K562 (cell line): ENCODE data around the gene KCTD6. TPM values are rescaled to one million over a fixed set of nuclear protein-coding genes. Genes with fewer than 3 reads are reported as not detected.
A peak's percentile ranks its signal among the peaks of the same experiment; 100 is the strongest.

ENCODE experiments used
- ATAC-seq: fragments of 200-7000 bp; cut with Tn5 transposase; 3 replicates; pipeline ENCODE4 v1.9.1; 2020; ENCODE audit warnings: moderate library complexity
- BruUV-seq: library from RNA; stranded (reverse); fragments of 400-500 nt; replicated peaks from 2 replicates; lab custom pipeline; 2021; lab: Mats Ljungman, UMichigan
- CTCF ChIA-PET: fragments of 300-600 bp; formaldehyde crosslinking; extraction: SDS; loops from one replicate; lab custom pipeline; 2021; ENCODE audit warnings: low intra/inter-chr PET ratio; lab: Yijun Ruan, JAX
- POLR2A ChIA-PET: fragments of 300-600, 350-650 bp; sonication (Branson Sonifier 250); formaldehyde crosslinking; extraction: SDS; loops from one replicate; lab custom pipeline; 2021; ENCODE audit warnings: antibody characterized with exemption, inconsistent platforms; lab: Yijun Ruan, JAX
- DNase-seq, 4 experiments: peaks; one replicate each; pipeline versions ENCODE4 v3.0.0 to v3.0.0-alpha.2; 2011 to 2018; ENCODE audit warnings: low spot score in 3 of 4, mixed read lengths in 3 of 4; ENCODE audit errors: extremely low read depth in 1 of 4
- FAIRE-seq: peaks from 2 replicates; lab custom pipeline; 2011; peaks lifted over from hg19 to GRCh38; lab: Jason Lieb, UNC
- H2AFZ ChIP-seq: 2 replicates; pipeline ENCODE4 v1.6.0; 2011; ENCODE audit warnings: low read depth, low read length, control low read depth, inconsistent platforms
- H3K27ac ChIP-seq: fragments of 200-600 bp; 3 replicates; pipeline ENCODE4 v1.8.0; 2011; ENCODE audit warnings: low read depth, mild to moderate bottlenecking, control low read depth, inconsistent platforms, low read length, moderate library complexity, mixed read lengths; ENCODE audit errors: extremely low read depth
- H3K27me3 ChIP-seq, 2 experiments: fragments of 300-600 bp in 1 of 2; 2 replicates in 1 of 2; 3 replicates in 1 of 2; pipeline versions ENCODE4 v1.6.0 to v1.8.0; 2011; ENCODE audit warnings: inconsistent platforms in 2 of 2, low read length in 2 of 2, mild to moderate bottlenecking in 1 of 2, mixed read lengths in 1 of 2, moderate library complexity in 1 of 2; ENCODE audit not compliant: control insufficient read depth in 2 of 2, insufficient read depth in 2 of 2
- H3K36me3 ChIP-seq: fragments of 300-600 bp; 3 replicates; pipeline ENCODE4 v1.8.0; 2011; ENCODE audit warnings: mild to moderate bottlenecking, low read length, inconsistent platforms; ENCODE audit not compliant: control insufficient read depth, insufficient read depth
- H3K4me1 ChIP-seq, 2 experiments: fragments of 200-600 bp in 1 of 2; replicated peaks in 1 of 2; 2 replicates in 1 of 2; 3 replicates in 1 of 2; pipeline versions ENCODE4 v1.5.1 to v1.8.0; 2011; ENCODE audit warnings: inconsistent platforms in 2 of 2, low read length in 2 of 2, mild to moderate bottlenecking in 1 of 2, mixed read lengths in 1 of 2, moderate library complexity in 1 of 2; ENCODE audit not compliant: control insufficient read depth in 2 of 2, insufficient read depth in 2 of 2
- H3K4me2 ChIP-seq: 2 replicates; pipeline ENCODE4 v1.6.1; 2011; ENCODE audit warnings: low read length, control low read depth, inconsistent platforms, mixed read lengths; ENCODE audit not compliant: insufficient read depth
- H3K4me3 ChIP-seq: fragments of 200-600 bp; sonication (generic), shearing (Covaris generic); 2 replicates; pipeline ENCODE4 v1.5.1; 2016; ENCODE audit warnings: control low read depth, inconsistent platforms
- H3K79me2 ChIP-seq: fragments of 200-600 bp; 3 replicates; pipeline ENCODE4 v1.8.0; 2011; ENCODE audit warnings: low read length, inconsistent platforms; ENCODE audit not compliant: control insufficient read depth, insufficient read depth
- H3K9ac ChIP-seq, 2 experiments: 2 replicates each; pipeline versions ENCODE4 v1.6.0 to v1.6.1; 2011; ENCODE audit warnings: low read depth in 2 of 2, low read length in 2 of 2, control low read depth in 1 of 2, inconsistent platforms in 1 of 2, mild to moderate bottlenecking in 1 of 2, mixed read lengths in 1 of 2; ENCODE audit not compliant: insufficient read depth in 1 of 2
- H3K9me1 ChIP-seq: one replicate; pipeline ENCODE4 v1.6.0; 2011; ENCODE audit warnings: inconsistent platforms, mild to moderate bottlenecking, low read length, moderate library complexity; ENCODE audit not compliant: control insufficient read depth, insufficient read depth
- H3K9me3 ChIP-seq: replicated peaks from 2 replicates; pipeline ENCODE4 v1.5.1; 2011; ENCODE audit warnings: low read depth, low read length, inconsistent platforms; ENCODE audit not compliant: control insufficient read depth, insufficient read depth
- H4K20me1 ChIP-seq: replicated peaks from 2 replicates; pipeline ENCODE4 v1.6.1; 2011; ENCODE audit warnings: low read length, inconsistent platforms, mixed read lengths; ENCODE audit not compliant: control insufficient read depth, insufficient read depth
- ZNF79 ChIP-seq: fragments of 250-450 bp; sonication (Bioruptor Pico); IDR thresholded peaks from 2 replicates; pipeline ENCODE4 v1.4.0; 2020; ENCODE audit warnings: low read depth, mild to moderate bottlenecking, moderate library complexity
- WGBS: fragments of 100-300 bp; shearing (Covaris generic); methylation state at CpG from one replicate; pipeline ENCODE4 v1.1.6; 2016; ENCODE audit warnings: low coverage, mixed read lengths; ENCODE audit not compliant: insufficient coverage; ENCODE audit errors: missing lambda C conversion rate; 5-methylcytosine and 5-hydroxymethylcytosine counted together
- in situ Hi-C: fragments of 300-500 bp; cut with MboI; formaldehyde crosslinking; loops from 4 replicates; pipeline ENCODE4 v1.15.0; 2018; ENCODE audit warnings: inconsistent platforms, mixed read lengths
- intact Hi-C: fragments of 100-400 bp; cut with micrococcal nuclease; formaldehyde crosslinking; loops from 2 replicates; pipeline ENCODE4 v1.14.2; 2022
- polyA plus RNA-seq, 8 experiments: library from polyadenylated mRNA; depleted of rRNA in 4 of 8; stranded (reverse) in 5 of 8; unstranded in 3 of 8; fragments of >200 nt; fragmentation: Nextera tagmentation in 2 of 8; fragmentation: Illumina TruSeq in 1 of 8; extraction: Ambion mirVana in 2 of 8; extraction: Trizol in 1 of 8; gene quantifications; 2 replicates each; pipeline versions ENCODE4 v1.2.1 to v1.2.3, GENCODE V29; 2011 to 2014; ENCODE audit warnings: inconsistent platforms in 1 of 8, missing spikeins in 1 of 8
- total RNA-seq, 7 experiments: library from RNA; depleted of rRNA in 6 of 7; stranded (reverse); fragments of >200 nt in 6 of 7; fragmentation: Illumina TruSeq in 2 of 7; extraction: Trizol in 2 of 7; gene quantifications; 2 replicates each; pipeline versions ENCODE4 v1.2.1 to v1.2.3, GENCODE V29; 2011 to 2021; ENCODE audit warnings: low replicate concordance in 1 of 7
- TF ChIP-seq, protein P1 (sequence below): fragments of 250-450 bp; sonication (Bioruptor Pico); IDR thresholded peaks from 2 replicates; pipeline ENCODE4 v1.5.0; 2022; ENCODE audit warnings: mild to moderate bottlenecking

KCTD6 gene
- total and polyA plus RNA-seq, 9 of the 15 experiments (the other 6 are each of a cell fraction or from before 2014, with no cell fraction given) = 2.1 to 5.9 (median 4.5) TPM

DNA sequence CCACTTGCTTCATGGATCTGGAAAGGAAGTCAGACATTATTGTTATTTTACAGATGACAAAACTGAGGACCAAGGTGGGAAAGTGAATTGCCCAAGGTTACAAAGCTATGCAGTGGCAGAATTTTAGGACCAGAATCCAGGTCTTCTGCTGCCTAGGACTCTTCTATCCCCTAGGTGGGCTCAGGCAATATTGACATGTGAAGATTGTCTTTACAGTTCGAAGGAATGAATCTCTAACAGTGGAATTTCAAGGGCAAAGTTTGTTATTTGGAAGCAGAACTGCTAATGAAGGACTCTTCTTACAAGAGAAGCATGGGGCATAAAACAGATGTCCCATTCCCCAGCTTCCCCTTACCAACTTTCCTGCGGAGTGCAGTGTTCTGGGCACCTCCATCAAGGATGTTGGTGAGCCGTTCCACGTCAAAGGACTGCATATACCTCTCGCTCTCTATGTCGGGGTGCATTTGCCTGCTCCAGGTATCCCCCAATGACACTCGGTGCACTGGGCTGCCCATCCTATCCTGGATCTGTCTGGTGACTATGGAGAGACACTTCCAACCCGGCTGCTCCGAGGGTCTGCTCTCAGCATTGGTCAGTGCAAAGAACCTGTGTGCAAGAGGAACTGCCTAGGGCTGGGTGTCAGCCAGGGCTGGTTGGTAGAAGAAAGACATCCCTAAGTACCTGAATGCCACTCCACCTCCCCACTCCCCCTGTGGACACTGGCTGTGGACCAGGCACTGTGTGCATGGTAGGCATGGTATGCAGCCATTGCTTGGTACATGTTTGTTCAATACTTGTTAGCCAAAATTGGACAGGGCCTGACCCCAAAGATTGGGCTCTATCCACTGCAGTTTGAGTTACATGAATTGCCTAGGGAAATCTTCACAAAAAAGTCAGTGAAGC is 42.9 kb downstream of the KCTD6 start:
- Histone ChIP-seq H3K4me3 (no peak overlapping the region), H3K4me1 (peaks cover 7 to 13% of the 10 kb centered on the region in 2 experiments; a peak in 3 of 5 replicates), H3K9me1 (no peaks in the 10 kb centered on the region), H3K27me3 (no peaks in the 10 kb centered on the region; a peak in 2 of 5 replicates), H4K20me1 (no peaks in the 10 kb centered on the region; the same call in 1 of the 2 replicates), H2AFZ (no peak overlapping the region), H3K79me2 (no peaks in the 10 kb centered on the region), H3K9ac (no peak overlapping the region; a peak in 1 of 4 replicates), H3K9me3 (no peaks in the 10 kb centered on the region), H3K27ac (no peak overlapping the region), H3K36me3 (no peaks in the 10 kb centered on the region), H3K4me2 (no peak overlapping the region)
- no TSS peak for BruUV-seq
- ChIA-PET CTCF (interaction anchor here (0.6 kb wide), 1 partner anchor 83 kb away, joined by 4 read pairs; no protein-coding TSS in a partner anchor), POLR2A (interaction anchor here (1.3 to 1.5 kb wide), 3 partner anchors 10 to 228 kb away, joined by 3 read pairs; partner anchors contain the start of gene HTD2)
- ATAC-seq = no peak
- FAIRE-seq = no peak
- in situ Hi-C loops = loop anchor here (5.0 to 10.0 kb wide), 3 partner anchors 108 to 350 kb away; no protein-coding TSS in a partner anchor
- TF ChIP-seq, protein P1, sequence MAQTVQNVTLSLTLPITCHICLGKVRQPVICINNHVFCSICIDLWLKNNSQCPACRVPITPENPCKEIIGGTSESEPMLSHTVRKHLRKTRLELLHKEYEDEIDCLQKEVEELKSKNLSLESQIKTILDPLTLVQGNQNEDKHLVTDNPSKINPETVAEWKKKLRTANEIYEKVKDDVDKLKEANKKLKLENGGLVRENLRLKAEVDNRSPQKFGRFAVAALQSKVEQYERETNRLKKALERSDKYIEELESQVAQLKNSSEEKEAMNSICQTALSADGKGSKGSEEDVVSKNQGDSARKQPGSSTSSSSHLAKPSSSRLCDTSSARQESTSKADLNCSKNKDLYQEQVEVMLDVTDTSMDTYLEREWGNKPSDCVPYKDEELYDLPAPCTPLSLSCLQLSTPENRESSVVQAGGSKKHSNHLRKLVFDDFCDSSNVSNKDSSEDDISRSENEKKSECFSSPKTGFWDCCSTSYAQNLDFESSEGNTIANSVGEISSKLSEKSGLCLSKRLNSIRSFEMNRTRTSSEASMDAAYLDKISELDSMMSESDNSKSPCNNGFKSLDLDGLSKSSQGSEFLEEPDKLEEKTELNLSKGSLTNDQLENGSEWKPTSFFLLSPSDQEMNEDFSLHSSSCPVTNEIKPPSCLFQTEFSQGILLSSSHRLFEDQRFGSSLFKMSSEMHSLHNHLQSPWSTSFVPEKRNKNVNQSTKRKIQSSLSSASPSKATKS (CRISPR knock-in tag) = no peak
- peak; percentile 71 for TF ChIP-seq ZNF79 (CRISPR knock-in tag)
- WGBS = 1% methylated on average over 9 of the region's 9 CpGs
- intact Hi-C loops = loop anchor here (5.0 kb wide), 2 partner anchors 213 to 348 kb away; no protein-coding TSS in a partner anchor
- DNase-seq = no peak
